A549 (cell line): ENCODE measurements around the gene EIF5A2. TPM values are rescaled to one million over a fixed set of nuclear protein-coding genes. Genes with fewer than 3 reads are reported as not detected.
"Not testable (repeated sequence)": the region's sequence is repeated elsewhere in the genome, so short reads cannot be mapped to it uniquely, and the experiment has no call there.

Experiments
- ATAC-seq, 2 experiments: fragments of 200-7000 bp in 1 of 2; fragments of >200 bp in 1 of 2; cut with Nextera tagmentation in 1 of 2; cut with Tn5 transposase in 1 of 2; 3 replicates each; pipeline versions ENCODE4 v1.8.0 to v1.9.1; 2018 to 2020; ENCODE audit warnings: mild to moderate bottlenecking in 1 of 2, moderate library complexity in 1 of 2
- CTCF ChIA-PET: fragments of 300-600 bp; sonication (Branson Sonifier 250); formaldehyde crosslinking; extraction: SDS; loops from one replicate; lab custom pipeline; 2021; ENCODE audit warnings: antibody characterized with exemption, inconsistent platforms; lab: Yijun Ruan, JAX
- POLR2A ChIA-PET: fragments of 350-600 bp; formaldehyde crosslinking; extraction: SDS; loops from one replicate; lab custom pipeline; 2021; ENCODE audit warnings: antibody characterized with exemption, inconsistent platforms; lab: Yijun Ruan, JAX
- DNase-seq, 2 experiments: peaks; one replicate each; pipeline versions ENCODE4 v3.0.0 to v3.0.0-alpha.2; 2011 to 2016; ENCODE audit warnings: low read depth in 1 of 2, low spot score in 1 of 2
- FAIRE-seq: peaks from 2 replicates; lab custom pipeline; 2011; peaks lifted over from hg19 to GRCh38; lab: Jason Lieb, UNC
- H3K27ac ChIP-seq, 2 experiments: fragments of >200 bp; sonication (Bioruptor Twin); formaldehyde crosslinking; 3 replicates each; pipeline ENCODE4 v1.5.1; 2016 to 2017
- H3K4me1 ChIP-seq: fragments of >200 bp; sonication (Bioruptor Twin); formaldehyde crosslinking; 3 replicates; pipeline ENCODE4 v1.6.1; 2016
- H3K4me2 ChIP-seq: fragments of >200 bp; sonication (Bioruptor Twin); formaldehyde crosslinking; 3 replicates; pipeline ENCODE4 v1.6.1; 2016
- H3K4me3 ChIP-seq: fragments of >200 bp; sonication (Bioruptor Twin); formaldehyde crosslinking; 3 replicates; pipeline ENCODE4 v1.5.1; 2016
- H3K9me3 ChIP-seq: fragments of >200 bp; sonication (Bioruptor Twin); formaldehyde crosslinking; 3 replicates; pipeline ENCODE4 v1.6.1; 2016
- BCL3 ChIP-seq: fragments of >200 bp; sonication (Bioruptor Twin); formaldehyde crosslinking; IDR thresholded peaks from 3 replicates; pipeline ENCODE4 v1.6.1; 2016
- BHLHE40 ChIP-seq: IDR thresholded peaks from 2 replicates; pipeline ENCODE4 v1.6.1; 2012; ENCODE audit warnings: low read depth, low read length, inconsistent platforms
- CBX2 ChIP-seq: fragments of 200-600 bp; sonication (generic); IDR thresholded peaks from 2 replicates; pipeline ENCODE4 v1.6.1; 2016; ENCODE audit warnings: low read depth, mild to moderate bottlenecking, borderline replicate concordance
- CHD2 ChIP-seq: fragments of 150-350 bp; IDR thresholded peaks from 2 replicates; pipeline ENCODE4 v1.6.1; 2014; ENCODE audit warnings: low read length; ENCODE audit not compliant: partially characterized antibody
- ELK1 ChIP-seq: fragments of 150-350 bp; IDR thresholded peaks from 2 replicates; pipeline ENCODE4 v1.6.1; 2014; ENCODE audit warnings: low read depth, mild to moderate bottlenecking, low read length
- FOSB ChIP-seq: fragments of 250-450 bp; sonication (Bioruptor Pico); IDR thresholded peaks from 2 replicates; pipeline ENCODE4 v1.5.0; 2020; ENCODE audit warnings: mild to moderate bottlenecking, moderate library complexity
- FOXS1 ChIP-seq: fragments of 250-450 bp; sonication (Bioruptor Pico); IDR thresholded peaks from 2 replicates; pipeline ENCODE4 v1.5.0; 2020; ENCODE audit warnings: mild to moderate bottlenecking, moderate library complexity
- GATA3 ChIP-seq: IDR thresholded peaks from 2 replicates; pipeline ENCODE4 v1.6.1; 2012; ENCODE audit warnings: borderline replicate concordance
- HES2 ChIP-seq: fragments of >200 bp; sonication (Bioruptor Twin); formaldehyde crosslinking; IDR thresholded peaks from 2 replicates; pipeline ENCODE4 v1.6.1; 2016
- KDM1A ChIP-seq: fragments of 200-600 bp; sonication (generic); IDR thresholded peaks from 2 replicates; pipeline ENCODE4 v1.6.1; 2016; ENCODE audit warnings: low read depth, mild to moderate bottlenecking
- MAFK ChIP-seq: fragments of 450-650 bp; IDR thresholded peaks from 2 replicates; pipeline ENCODE4 v1.6.1; 2014; ENCODE audit not compliant: partially characterized antibody
- MAX ChIP-seq: IDR thresholded peaks from 2 replicates; pipeline ENCODE4 v1.6.1; 2012
- MAZ ChIP-seq: fragments of 150-350 bp; IDR thresholded peaks from 2 replicates; pipeline ENCODE4 v1.6.1; 2014; ENCODE audit warnings: antibody characterized with exemption, low read depth, low read length, borderline replicate concordance
- MYC ChIP-seq: IDR thresholded peaks from 2 replicates; pipeline ENCODE4 v1.6.1; 2012; ENCODE audit warnings: mild to moderate bottlenecking, inconsistent platforms, low read length, improper control_type of control experiment, borderline replicate concordance
- NR3C1 ChIP-seq: fragments of >200 bp; sonication (Bioruptor Twin); formaldehyde crosslinking; IDR thresholded peaks from 3 replicates; pipeline ENCODE4 v1.6.1; 2017
- PHF8 ChIP-seq: fragments of 200-600 bp; sonication (generic); IDR thresholded peaks from 2 replicates; pipeline ENCODE4 v1.6.1; 2016; ENCODE audit warnings: low read depth, mild to moderate bottlenecking, antibody characterized with exemption, moderate library complexity, borderline replicate concordance
- RARB ChIP-seq: fragments of 250-450 bp; sonication (Bioruptor Pico); IDR thresholded peaks from 2 replicates; pipeline ENCODE4 v1.8.0; 2021; ENCODE audit warnings: mild to moderate bottlenecking, moderate library complexity
- SMC3 ChIP-seq: fragments of >200 bp; sonication (Bioruptor Twin); formaldehyde crosslinking; IDR thresholded peaks from 3 replicates; pipeline ENCODE4 v1.6.1; 2018; ENCODE audit warnings: inconsistent platforms
- ZC3H11A ChIP-seq: fragments of 450-650 bp; IDR thresholded peaks from 2 replicates; pipeline ENCODE4 v1.6.1; 2014; ENCODE audit warnings: antibody characterized with exemption, mild to moderate bottlenecking
- ZFP36 ChIP-seq: fragments of 450-650 bp; IDR thresholded peaks from 2 replicates; pipeline ENCODE4 v1.6.1; 2014; ENCODE audit warnings: borderline replicate concordance; ENCODE audit not compliant: partially characterized antibody
- ZNF302 ChIP-seq: fragments of 250-450 bp; sonication (Bioruptor Pico); IDR thresholded peaks from 2 replicates; pipeline ENCODE4 v1.9.0; 2021; ENCODE audit warnings: inconsistent platforms, mild to moderate bottlenecking, moderate library complexity
- ZSCAN20 ChIP-seq: fragments of 250-450 bp; sonication (Bioruptor Pico); IDR thresholded peaks from 2 replicates; pipeline ENCODE4 v1.8.0; 2022; ENCODE audit warnings: mild to moderate bottlenecking, moderate library complexity
- WGBS: methylation state at CpG from one replicate; pipeline ENCODE4 v1.1.6; 2017; ENCODE audit errors: missing lambda C conversion rate; 5-methylcytosine and 5-hydroxymethylcytosine counted together
- polyA plus RNA-seq, 4 experiments: library from polyadenylated mRNA; depleted of rRNA in 3 of 4; stranded (reverse); fragments of >200 nt; fragmentation: RNase III in 1 of 4; extraction: RNeasy Plus Mini Kit Qiagen cat#74134 plus additional on column Dnase treatment in 1 of 4; gene quantifications; 2 replicates in 3 of 4; 3 replicates in 1 of 4; pipeline ENCODE4 v1.2.3, GENCODE V29; 2011 to 2017

Gene EIF5A2
- polyA plus RNA-seq, 2 of the 4 experiments (the other 2 are of a cell fraction) = 7.9 to 15.2 TPM

- 88% methylated on average over 7 of the region's 8 CpGs for WGBS
- CTCF ChIA-PET = no interaction called here
- FAIRE-seq = no peak
Measured at GRCh38 chr3:170893895-170894294, 14.5 kb downstream of the EIF5A2 start.

GRCh38 chr3:170889630-170890029 is 18.8 kb downstream of the EIF5A2 start:
- Histone ChIP-seq H3K9me3 (no peaks in the 10 kb centered on the region), H3K4me3 (no peak overlapping the region), H3K4me1 (no peaks in the 10 kb centered on the region), H3K27ac (no peak overlapping the region), H3K4me2 (no peak overlapping the region)
- TF ChIP-seq GATA3 (no peak), ZC3H11A (no peak), ZNF302 (CRISPR knock-in tag) (no peak), BHLHE40 (no peak), CBX2 (no peak), BCL3 (no peak), NR3C1 (no peak), ZFP36 (no peak), FOXS1 (CRISPR knock-in tag) (no peak), KDM1A (no peak), MAZ (no peak), RARB (no peak), MAX (no peak), HES2 (no peak), MYC (no peak)
- ChIA-PET POLR2A (interaction anchor here (1.1 kb wide), 1 partner anchor 19 kb away, joined by 3 read pairs; the partner anchor contains the start of gene RPL22L1), CTCF (no interaction called here)
- 87% methylated on average over 1 of the region's 1 CpG for WGBS
- FAIRE-seq (no peak), DNase-seq (no peak), ATAC-seq (no peak)

More at GRCh38 chr3:170893895-170894294, 14.5 kb downstream of the EIF5A2 start:
- ATAC-seq (no peak), DNase-seq (no peak)
- TF ChIP-seq MAFK (peak; percentile 89), SMC3 (no peak)
- no peak overlapping the region for H3K4me3 ChIP-seq
- H3K4me2 ChIP-seq = no peak overlapping the region
- H3K4me1 ChIP-seq = no peaks in the 10 kb centered on the region
- H3K27ac ChIP-seq = no peak overlapping the region
- POLR2A ChIA-PET = no interaction called here
- no peaks in the 10 kb centered on the region for H3K9me3 ChIP-seq

- H3K27ac ChIP-seq = no peak overlapping the region
- POLR2A ChIA-PET = interaction anchor here (1.1 kb wide), 1 partner anchor 19 kb away, joined by 3 read pairs; the partner anchor contains the start of gene RPL22L1
- H3K4me1 ChIP-seq = no peaks in the 10 kb centered on the region
- no peaks in the 10 kb centered on the region for H3K9me3 ChIP-seq
- no peak for DNase-seq
- no peak overlapping the region for H3K4me2 ChIP-seq
- TF ChIP-seq ELK1 = no peak
- TF ChIP-seq ZC3H11A = no peak
- no peak for TF ChIP-seq PHF8
- TF ChIP-seq FOSB (CRISPR knock-in tag) = no peak
- TF ChIP-seq MAX = no peak
- TF ChIP-seq ZSCAN20 (CRISPR knock-in tag) = no peak
- TF ChIP-seq CHD2 = no peak
- TF ChIP-seq, all 56 proteins: peak for 0
- CTCF ChIA-PET = no interaction called here
- H3K4me3 ChIP-seq = no peak overlapping the region
- no peak for ATAC-seq
- FAIRE-seq = no peak
Measured at GRCh38 chr3:170889132-170889531, 19.3 kb downstream of the EIF5A2 start.

GRCh38 chr3:170884109-170884930 is 24.1 kb downstream of the EIF5A2 start:
- FAIRE-seq, POLR2A ChIA-PET, H3K27ac ChIP-seq, H3K4me1 ChIP-seq, ATAC-seq, H3K9me3 ChIP-seq, H3K4me3 ChIP-seq, H3K4me2 ChIP-seq, DNase-seq: not testable (repeated sequence)
- CTCF ChIA-PET = interaction anchor here (0.6 kb wide), 1 partner anchor 481 kb away, joined by 3 read pairs; no protein-coding TSS in a partner anchor
- WGBS = 91% methylated on average over 19 of the region's 24 CpGs

- FAIRE-seq, H3K4me2 ChIP-seq, CTCF ChIA-PET, DNase-seq, H3K4me3 ChIP-seq, H3K27ac ChIP-seq, ATAC-seq, H3K9me3 ChIP-seq, POLR2A ChIA-PET, H3K4me1 ChIP-seq: not testable (repeated sequence)
- WGBS = 61% methylated on average over 3 of the region's 5 CpGs
Measured at GRCh38 chr3:170878688-170879087, 29.7 kb downstream of the EIF5A2 start.

GRCh38 chr3:170877311-170877710 is 31.1 kb downstream of the EIF5A2 start:
- H3K4me3 ChIP-seq, H3K27ac ChIP-seq, H3K9me3 ChIP-seq, H3K4me2 ChIP-seq, POLR2A ChIA-PET, CTCF ChIA-PET, ATAC-seq, DNase-seq, FAIRE-seq, H3K4me1 ChIP-seq: not testable (repeated sequence)
- WGBS = 62% methylated on average over 6 of the region's 6 CpGs
